HEK293 (cell line): ENCODE results near the gene HSD17B13.

Experiments used
- CTCF ChIP-seq: fragments of 450-650 bp; formaldehyde crosslinking; IDR thresholded peaks from 2 replicates; pipeline ENCODE4 v1.5.1; 2016; ENCODE audit warnings: missing biosample characterization, missing genetic modification characterization
- GFI1B ChIP-seq: fragments of 450-650 bp; formaldehyde crosslinking; IDR thresholded peaks from 2 replicates; pipeline ENCODE4 v1.5.1; 2016; ENCODE audit warnings: missing biosample characterization, missing genetic modification characterization
- MYNN ChIP-seq: fragments of 450-650 bp; formaldehyde crosslinking; IDR thresholded peaks from 2 replicates; pipeline ENCODE4 v1.5.1; 2016; ENCODE audit warnings: missing biosample characterization, missing genetic modification characterization, borderline replicate concordance
- RBAK ChIP-seq: fragments of 450-650 bp; formaldehyde crosslinking; IDR thresholded peaks from 2 replicates; pipeline ENCODE4 v1.5.1; 2016; ENCODE audit warnings: missing biosample characterization, missing genetic modification characterization
- SETDB1 ChIP-seq: IDR thresholded peaks from one replicate; pipeline ENCODE4 v1.6.1; 2017; ENCODE audit warnings: mild to moderate bottlenecking, low read length, moderate library complexity, mixed read lengths; ENCODE audit not compliant: insufficient read length
- ZBTB10 ChIP-seq: fragments of 450-650 bp; formaldehyde crosslinking; IDR thresholded peaks from 2 replicates; pipeline ENCODE4 v1.5.1; 2016; ENCODE audit warnings: missing biosample characterization, missing genetic modification characterization
- ZNF114 ChIP-seq: fragments of 450-650 bp; formaldehyde crosslinking; IDR thresholded peaks from 2 replicates; pipeline ENCODE4 v1.5.0; 2017; ENCODE audit warnings: missing biosample characterization, missing genetic modification characterization
- ZNF518A ChIP-seq: fragments of 450-650 bp; formaldehyde crosslinking; conservative IDR thresholded peaks from 2 replicates; pipeline ENCODE4 v1.5.1; 2016; ENCODE audit warnings: low read depth, missing biosample characterization, missing genetic modification characterization
- ZNF561 ChIP-seq: fragments of 450-650 bp; IDR thresholded peaks from 2 replicates; pipeline ENCODE4 v1.5.1; 2018; ENCODE audit warnings: missing biosample characterization, missing genetic modification characterization, borderline replicate concordance
- ZNF623 ChIP-seq: fragments of 450-650 bp; formaldehyde crosslinking; IDR thresholded peaks from 2 replicates; pipeline ENCODE4 v1.5.1; 2016; ENCODE audit warnings: missing biosample characterization, missing genetic modification characterization
- ZNF660 ChIP-seq: fragments of 450-650 bp; IDR thresholded peaks from 2 replicates; pipeline ENCODE4 v1.5.1; 2018; ENCODE audit warnings: missing biosample characterization, mild to moderate bottlenecking, missing genetic modification characterization

GRCh38 chr4:87330761-87331160, 8.1 kb upstream of the HSD17B13 start:
- TF ChIP-seq CTCF (tag by site-specific recombination) (no peak), ZNF518A (tag by site-specific recombination) (no peak), GFI1B (no peak), ZBTB10 (tag by site-specific recombination) (no peak), SETDB1 (no peak), RBAK (tag by site-specific recombination) (no peak), ZNF561 (tag by site-specific recombination) (no peak), ZNF623 (no peak), ZNF660 (tag by site-specific recombination) (no peak), ZNF114 (tag by site-specific recombination) (no peak), MYNN (no peak)
